GM18517 (cell line): Measurements from ENCODE around the gene HES1.
"Not testable (repeated sequence)": the region's sequence is repeated elsewhere in the genome, so short reads cannot be mapped to it uniquely, and the experiment has no call there.

ENCODE experiments used
- ATAC-seq: cut with Tn5 transposase; IDR thresholded peaks from one replicate; pipeline ENCODE4 v1.9.1; 2021; ENCODE audit warnings: mild to moderate bottlenecking, moderate library complexity; ENCODE audit not compliant: unreplicated experiment

The HES1 gene, protein sequence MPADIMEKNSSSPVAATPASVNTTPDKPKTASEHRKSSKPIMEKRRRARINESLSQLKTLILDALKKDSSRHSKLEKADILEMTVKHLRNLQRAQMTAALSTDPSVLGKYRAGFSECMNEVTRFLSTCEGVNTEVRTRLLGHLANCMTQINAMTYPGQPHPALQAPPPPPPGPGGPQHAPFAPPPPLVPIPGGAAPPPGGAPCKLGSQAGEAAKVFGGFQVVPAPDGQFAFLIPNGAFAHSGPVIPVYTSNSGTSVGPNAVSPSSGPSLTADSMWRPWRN

DNA sequence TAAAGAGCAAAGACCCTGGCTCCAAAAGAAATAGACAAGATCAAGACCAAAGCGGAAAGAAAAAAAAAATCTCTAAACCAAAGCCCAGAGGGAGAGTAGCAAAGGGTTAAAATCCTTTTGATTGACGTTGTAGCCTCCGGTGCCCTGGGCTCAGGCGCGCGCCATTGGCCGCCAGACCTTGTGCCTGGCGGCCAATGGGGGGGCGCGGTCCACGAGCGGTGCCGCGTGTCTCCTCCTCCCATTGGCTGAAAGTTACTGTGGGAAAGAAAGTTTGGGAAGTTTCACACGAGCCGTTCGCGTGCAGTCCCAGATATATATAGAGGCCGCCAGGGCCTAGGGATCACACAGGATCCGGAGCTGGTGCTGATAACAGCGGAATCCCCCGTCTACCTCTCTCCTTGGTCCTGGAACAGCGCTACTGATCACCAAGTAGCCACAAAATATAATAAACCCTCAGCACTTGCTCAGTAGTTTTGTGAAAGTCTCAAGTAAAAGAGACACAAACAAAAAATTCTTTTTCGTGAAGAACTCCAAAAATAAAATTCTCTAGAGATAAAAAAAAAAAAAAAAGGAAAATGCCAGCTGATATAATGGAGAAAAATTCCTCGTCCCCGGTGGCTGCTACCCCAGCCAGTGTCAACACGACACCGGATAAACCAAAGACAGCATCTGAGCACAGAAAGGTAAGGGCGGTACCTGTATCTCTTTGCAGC is at the start of gene HES1:
Gene HES1, plus strand, starts transcription at position 343 of the 713 bp plus-strand sequence. Its CDS starts 233 bp downstream, at position 576.
- no peak for ATAC-seq

DNA sequence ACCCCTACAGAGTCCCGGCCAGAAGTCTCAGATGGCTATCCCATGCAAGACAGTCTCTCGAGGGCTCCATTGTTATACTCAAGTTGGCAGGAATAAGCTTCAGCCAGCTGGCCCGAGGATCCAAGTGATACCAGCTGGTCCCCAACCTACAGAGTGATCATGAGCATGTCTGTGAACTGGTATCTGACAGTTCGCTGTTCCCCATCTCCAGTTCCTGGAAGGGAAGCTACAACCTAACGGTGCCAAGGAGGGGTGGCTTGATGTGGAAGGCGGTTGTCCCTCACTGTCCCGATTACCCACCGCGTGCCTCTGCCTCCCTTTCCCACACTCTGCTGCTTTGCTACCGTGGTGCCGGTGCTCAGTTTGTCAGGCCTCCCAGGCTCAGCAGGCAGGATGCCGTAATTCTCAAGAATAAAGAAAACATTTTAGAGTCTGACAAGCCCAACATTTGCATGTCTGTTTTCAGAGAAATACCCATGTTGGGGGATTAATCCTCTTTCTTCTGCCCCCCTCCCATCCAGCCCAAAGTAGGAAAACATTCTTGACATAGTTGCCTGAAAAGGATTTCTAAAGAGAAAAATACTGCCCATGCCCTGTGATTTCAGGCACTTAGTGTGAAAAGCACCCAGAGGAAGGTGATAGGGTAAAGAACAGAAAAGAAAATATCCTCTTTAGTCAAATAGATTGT is 49.4 kb upstream of the HES1 start:
- ATAC-seq: no peak

DNA sequence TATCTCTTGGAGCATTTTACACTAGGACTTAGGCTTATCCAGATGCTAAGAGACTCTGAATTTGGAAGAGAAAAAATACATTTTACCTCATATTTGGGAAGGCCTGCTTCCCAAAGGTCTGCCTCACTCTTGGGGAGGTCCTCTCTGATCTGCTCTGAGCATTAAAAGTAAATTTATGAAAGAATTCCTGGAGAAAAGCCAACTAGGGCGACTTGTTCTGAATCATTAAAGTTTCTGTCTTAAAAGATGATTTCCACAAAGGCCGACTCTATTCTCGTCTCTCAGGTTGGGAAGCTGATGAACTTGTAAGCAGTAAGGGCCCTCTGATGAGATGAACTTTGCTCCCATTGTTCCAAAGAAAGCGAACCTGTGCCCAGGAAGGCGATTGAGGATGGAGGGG is 48.7 kb upstream of the HES1 start:
- ATAC-seq: no peak

DNA sequence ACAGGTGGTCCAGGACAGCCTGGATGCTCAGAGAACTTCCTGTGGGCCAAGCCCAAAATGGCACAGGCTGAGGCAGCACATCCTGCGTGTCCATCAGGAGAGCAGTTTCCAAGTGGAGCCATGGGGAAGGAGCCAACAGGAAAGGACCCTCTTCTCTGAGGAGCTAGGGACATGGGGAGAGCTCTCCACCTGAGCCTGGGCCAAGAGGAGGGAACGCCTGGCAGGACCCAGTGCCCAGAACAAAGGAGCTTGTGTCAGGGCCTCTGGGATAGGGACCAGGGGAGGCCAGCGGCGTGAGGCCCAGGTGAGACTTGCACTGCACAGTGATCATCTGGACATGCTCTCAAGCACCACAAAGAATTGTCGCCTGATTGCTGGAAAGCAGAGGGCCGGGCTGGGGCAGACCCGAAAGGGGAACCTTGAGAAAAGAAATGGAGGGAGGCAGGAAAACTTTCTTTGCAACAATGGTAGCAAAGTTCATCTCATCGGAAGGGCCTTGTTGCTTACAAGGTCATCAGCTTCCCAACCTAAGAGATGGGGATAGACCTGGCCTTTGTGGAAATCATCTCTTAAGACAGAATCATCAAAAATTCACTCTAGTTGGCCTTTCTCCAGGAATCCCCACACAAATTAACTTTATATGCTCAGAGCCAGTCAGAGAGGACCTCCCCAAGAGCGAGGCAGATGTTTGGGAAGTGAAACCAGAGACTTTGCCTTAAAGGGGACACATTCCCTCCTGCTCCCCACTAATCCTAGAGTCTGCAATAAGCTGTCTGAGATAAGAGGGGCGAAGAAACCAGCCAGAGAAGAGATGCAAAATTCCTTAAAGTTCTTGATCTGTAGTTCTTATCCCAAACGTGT is 47.7 kb upstream of the HES1 start:
- ATAC-seq: no peak

DNA sequence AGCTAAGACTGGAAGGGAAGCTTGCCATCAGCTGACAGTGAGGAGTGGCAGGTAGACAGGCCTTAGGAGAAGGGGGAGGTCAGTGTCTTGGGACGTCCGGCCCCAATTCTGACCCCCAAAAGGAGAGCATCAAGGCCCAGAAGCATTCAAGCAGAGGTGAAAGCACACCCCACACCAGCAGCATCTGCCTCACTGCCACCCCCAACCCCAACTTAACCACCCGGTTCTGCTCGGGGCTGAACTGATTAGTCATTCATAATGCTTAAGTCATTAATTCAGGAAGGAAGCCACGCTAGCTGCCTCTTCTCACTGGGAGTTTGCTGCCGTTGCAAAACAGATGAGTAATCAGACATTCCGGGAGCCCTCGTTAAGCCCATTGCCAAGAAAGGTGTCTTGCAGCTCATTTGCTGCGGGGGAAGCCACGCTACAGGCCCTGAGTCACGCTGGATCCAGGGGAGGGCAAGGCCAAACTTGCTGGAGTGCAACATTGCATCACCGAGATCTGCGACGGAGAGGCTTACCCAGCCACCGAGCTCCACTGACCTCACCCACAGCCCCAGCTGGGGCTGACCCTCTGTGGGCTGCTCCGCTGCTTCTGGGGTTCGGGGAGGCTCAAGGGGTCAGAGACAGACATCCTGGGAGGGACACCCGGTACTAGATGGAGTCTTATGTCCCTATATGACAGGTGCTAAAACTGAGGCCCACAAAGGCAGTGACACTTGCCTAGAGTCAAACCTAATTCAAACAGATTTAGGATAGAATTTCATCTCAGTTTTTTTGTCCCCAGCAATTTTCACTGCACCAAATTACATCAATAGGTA is 46.4 kb upstream of the HES1 start:
- peak; percentile 46 for ATAC-seq

DNA sequence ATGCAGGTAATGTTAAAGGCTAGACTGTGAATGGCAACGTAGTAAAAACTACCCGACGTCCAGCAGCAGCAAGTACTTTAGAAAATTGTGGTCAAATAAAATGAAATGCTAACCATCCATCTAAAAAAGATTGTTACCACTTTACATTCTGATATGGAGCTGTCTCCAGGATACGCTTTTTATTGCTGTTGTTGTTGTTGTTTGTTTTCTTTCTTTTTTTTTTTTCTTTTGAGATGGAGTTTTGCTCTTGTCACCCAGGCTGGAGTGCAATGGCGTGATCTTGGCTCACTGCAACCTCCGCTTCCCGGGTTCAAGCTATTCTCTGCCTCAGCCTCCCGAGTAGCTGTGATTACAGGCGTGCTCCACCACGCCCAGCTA is 45.8 kb upstream of the HES1 start:
- not testable (repeated sequence) for ATAC-seq

DNA sequence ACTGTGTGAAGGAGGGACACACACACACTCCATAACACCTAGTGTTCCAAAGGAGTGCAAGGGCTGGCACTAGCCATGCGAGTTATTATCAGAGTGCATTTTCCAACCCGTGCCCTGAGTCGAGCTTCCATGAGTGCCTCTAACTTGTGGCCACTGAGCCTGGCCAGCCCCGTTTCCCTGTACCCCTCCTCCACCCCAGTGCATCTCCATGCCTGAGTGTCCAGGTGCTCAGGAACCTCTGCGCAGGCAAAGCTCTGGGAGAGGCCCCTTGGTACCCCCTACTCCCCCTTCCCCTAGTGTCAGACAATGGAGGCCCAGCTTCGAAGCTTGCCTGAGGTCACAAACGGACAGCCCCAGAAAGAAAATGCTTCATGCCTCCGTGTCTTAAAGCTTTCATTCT is 45.2 kb upstream of the HES1 start:
- no peak for ATAC-seq

DNA sequence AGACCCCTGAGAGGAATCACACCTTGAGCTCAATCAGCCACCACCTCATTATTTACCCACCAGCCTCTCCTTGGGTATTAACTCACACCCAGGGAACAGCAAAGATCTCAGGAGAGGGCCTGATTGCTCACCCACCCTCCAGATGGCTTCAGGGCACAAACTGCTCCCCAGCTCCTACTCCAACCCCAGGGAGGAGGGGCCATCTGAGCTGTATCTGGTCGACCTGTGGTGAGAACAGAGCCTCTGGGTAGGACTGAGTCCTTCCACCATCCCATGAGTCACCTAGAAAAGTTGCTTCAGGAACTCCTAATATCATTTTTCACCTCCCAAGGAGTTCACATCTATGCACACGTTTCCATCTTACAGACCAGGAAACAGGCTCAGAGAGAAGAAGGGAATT is 44.8 kb upstream of the HES1 start:
- no peak for ATAC-seq

DNA sequence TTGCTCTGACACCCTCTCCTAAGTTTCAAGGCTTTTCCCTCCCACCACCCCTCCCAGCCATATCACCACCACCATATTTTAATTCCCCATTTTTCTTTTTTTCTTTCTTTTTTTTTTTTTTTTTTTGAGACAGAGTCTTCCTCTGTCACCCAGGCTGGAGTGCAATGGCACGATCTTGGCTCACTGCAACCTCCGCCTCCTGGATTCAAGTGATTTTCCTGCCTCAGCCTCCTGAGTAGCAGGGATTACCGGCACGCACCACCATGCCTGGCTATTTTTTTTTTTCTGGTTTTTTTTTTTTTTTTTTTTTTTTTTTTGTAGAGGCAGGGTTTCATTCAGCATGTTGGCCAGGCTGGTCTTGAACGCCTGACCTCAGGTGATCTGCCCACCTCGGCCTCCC is 44.1 kb upstream of the HES1 start:
- not testable (repeated sequence) for ATAC-seq

DNA sequence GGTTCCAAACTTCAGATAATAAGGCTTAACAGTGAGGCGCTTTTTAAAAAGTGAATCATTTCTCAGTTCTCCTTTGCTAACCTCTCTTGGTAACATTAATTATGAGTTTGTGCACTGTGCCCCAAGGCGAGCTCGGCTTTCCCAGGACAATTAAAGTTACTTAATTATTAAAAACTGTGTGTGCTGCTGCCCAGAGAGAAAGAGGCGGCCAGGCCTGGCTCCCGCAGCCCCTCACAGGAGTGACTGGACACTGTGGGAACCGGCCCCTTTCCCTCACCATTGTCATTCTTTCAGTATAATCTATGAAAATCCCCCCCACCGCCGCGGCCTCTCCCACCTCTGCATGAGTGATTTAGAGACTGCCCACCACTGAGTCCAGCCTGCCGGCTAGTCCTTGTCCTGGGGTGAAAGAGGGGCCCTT is 43.1 kb upstream of the HES1 start:
- ATAC-seq: no peak

DNA sequence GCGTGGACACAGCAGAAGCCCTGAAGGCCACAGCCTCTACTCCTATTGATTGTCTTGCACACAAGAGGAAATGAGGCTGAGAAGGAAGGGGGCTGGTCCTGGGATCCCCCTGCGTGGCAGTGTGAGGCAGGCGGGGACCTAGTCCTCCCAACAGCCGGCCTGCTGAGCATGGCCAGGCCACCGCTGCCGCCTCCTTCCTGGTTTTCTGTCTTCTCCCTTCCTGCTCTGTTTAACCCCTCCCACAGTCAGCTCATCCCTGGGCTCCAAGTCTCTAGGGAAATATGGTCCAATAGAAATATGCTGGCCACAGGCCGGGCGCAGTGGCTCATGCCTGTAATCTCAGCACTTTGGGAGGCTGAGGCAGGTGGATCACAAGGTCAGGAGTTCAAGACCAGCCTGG is 42.1 kb upstream of the HES1 start:
- no peak for ATAC-seq

DNA sequence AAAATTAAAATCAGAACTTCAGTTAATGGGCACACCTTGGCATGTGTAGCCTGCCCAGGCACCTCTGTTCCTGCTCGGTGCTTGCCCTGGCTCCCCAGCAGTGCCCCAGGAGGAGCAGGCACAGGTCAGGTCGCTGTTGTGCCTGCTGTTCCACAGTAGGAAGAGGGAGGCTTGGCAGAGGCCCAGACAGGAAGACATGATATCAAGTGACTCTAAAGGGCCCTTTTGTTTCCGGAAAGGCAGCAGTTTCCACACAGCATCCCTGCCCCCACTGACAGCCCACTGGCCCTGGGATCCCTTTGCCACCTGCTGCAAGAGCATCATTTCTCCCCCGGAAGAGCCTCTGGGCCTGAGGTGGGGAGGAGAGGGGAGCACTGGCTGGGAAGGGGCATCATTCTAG is 40.5 kb upstream of the HES1 start:
- no peak for ATAC-seq

DNA sequence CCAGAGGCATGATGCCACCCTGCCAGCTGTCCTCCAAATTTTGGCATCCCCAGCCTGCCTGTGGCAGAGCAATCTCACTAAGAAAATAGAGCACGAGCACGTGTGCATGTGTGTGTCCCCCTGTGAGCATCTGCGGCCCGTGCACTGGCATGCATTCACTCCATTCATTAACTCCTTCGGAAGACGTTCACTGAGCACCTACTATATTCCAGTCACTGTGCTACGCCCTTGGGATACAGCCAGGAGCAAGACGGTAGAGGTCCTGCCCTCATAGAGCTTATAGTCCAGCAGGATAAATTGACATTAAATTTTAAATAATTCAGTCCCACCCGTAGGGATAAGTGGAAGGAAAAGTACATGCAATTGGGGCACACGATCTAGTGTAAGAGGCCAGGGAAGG is 40.0 kb upstream of the HES1 start:
- ATAC-seq: no peak

DNA sequence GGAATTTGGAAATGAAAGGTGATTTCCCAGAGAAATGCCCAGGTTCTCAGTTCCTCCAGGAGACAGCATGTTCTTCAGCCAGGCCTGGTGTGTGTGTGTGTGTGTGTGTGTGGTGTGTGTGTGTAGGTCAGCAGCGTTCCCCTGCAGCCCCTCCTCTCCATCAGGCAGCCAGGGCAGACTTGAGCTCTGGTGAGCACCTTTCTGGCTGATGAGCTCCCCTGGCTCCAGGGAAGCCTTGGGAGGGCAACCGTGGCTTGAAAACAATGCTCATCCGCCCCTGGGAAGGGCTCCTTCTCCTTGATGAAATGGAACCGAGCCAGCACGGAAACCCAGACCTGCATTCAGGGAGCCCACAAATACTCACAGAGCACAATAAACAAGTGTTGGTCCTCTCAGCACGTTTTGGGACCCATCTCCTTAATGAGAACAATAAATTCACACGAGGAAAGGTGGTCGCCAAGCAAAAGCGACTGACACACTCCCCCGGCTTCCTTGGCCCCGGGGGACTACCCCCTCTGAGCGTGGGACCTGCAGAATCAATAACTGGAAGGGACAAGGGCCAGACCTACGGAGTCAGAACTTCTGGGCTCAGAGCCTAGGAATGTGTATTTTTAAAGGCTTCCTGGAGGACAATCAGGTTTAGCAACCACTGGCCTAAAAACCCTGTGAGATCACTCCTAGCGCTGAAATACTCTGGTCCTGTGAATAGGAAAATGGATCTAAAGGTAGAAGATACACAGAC is 38.6 kb upstream of the HES1 start:
- no peak for ATAC-seq

DNA sequence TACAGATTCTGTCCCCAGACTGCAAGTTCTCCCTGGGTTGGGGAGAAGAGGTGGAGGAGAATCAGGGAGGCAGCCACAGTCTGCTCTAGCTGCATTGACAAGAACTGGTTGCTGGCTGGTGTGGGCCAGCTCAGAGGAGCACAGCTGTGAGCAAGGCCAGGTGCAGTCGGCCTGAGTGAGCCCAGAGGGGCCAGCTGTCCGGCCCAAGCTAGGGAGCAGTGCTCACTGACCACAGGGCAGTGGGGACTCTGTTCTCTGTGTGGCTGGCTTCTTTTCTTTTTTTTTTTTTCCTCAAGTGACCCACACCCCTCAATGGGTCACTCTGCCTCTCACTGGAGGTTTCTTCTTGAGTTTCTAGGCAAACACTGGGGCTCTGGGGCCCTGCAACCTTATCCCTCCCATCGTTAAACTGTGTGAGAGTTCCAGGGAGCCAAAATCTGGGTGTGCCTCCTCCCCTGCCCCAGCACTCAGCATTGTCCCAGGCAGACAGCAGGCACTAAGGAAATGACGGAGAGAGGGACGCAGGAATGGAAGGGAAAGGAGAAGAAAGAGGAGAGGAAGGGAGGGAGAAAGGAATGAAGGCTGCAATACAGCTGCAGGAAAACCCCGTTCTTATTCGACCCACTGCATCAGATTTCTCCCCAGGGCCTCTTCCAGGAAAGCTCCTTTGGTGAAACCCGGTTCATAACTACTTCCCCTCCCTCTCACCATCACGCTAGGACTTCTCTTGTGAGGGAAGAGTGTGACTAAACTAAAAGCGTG is 37.7 kb upstream of the HES1 start:
- no peak for ATAC-seq

DNA sequence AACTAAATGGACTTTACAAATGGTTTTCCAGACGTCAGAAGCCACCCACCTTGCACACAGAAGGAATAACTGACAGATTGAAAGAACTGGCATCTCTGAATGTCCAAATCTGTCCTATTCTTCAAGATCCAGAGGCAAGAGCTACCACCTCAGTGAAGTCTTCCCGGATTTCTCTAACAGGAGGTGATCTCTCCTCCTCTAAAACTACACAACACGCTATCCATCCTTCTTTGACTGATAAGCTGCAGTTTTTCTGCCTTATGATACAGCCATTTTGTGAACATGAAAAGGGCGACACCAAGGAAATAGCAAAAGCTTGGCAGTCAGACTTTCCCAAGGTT is 37.1 kb upstream of the HES1 start:
- ATAC-seq: no peak

DNA sequence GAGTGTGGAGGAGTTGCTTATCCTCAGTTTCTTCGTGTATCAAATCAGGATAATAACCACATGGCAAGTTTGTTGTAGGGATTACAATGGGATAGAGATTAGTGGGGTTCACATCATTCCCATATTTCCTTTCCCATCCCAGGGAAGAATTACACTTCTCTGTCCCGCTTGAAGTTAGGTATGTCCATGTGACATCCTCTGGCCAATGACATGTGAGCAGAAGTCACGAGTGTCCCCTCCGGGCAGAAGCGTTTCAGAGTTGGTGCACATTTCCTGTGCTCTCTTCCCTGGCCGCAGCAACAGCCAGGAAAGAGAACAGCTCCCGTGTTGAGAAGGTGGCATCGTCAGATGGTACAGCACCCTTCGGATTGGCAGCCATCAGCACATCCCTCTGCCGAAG is 36.7 kb upstream of the HES1 start:
- ATAC-seq: no peak

DNA sequence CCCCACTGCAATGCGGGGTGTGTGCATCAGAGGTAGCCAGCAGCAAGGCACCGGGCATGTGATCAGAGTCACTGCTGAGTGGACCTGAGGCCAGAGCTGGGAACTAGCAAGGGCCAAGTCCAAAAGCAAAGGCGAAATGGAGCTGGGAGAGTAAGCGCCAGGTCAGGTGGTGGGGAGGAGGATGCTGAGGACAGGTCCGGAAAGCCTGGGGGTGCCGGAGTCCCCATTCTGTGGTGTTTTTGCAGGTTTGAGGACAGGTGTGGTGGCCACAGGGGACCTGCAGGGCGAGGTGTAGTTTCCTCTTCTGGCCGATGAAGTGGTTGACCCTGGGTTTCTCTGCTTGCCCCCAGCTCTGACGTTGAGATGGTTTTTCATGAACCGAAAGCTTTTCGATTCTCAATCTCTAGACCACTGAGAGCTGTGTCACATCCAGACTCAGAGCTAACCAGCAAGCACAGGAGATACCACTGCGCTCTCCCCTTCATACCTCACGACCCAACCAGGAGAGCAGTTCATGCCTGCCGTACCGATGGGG is 35.0 kb upstream of the HES1 start:
- ATAC-seq: peak; percentile 79
